Astrocyte (in vitro differentiated cells and primary cell): ENCODE measurements around the gene GREB1. TPM values are rescaled to one million over a fixed set of nuclear protein-coding genes. Genes with fewer than 3 reads are reported as not detected.

Experiments
- DNase-seq: peaks from one replicate; pipeline ENCODE4 v3.0.0-alpha.2; 2010; ENCODE audit warnings: low read depth
- FAIRE-seq: peaks from 2 replicates; lab custom pipeline; 2011; peaks lifted over from hg19 to GRCh38; lab: Jason Lieb, UNC
- H2AFZ ChIP-seq: 2 replicates; pipeline ENCODE4 v1.6.0; 2012; ENCODE audit warnings: low read depth, low read length, inconsistent platforms
- H3K27ac ChIP-seq: 2 replicates; pipeline ENCODE4 v1.5.1; 2011; ENCODE audit warnings: low read depth, low read length, inconsistent platforms
- H3K27me3 ChIP-seq: 2 replicates; pipeline ENCODE4 v1.6.0; 2011; ENCODE audit warnings: low read length, inconsistent platforms; ENCODE audit not compliant: insufficient read depth
- H3K36me3 ChIP-seq: 2 replicates; pipeline ENCODE4 v1.5.1; 2011; ENCODE audit warnings: low read length, inconsistent platforms; ENCODE audit not compliant: insufficient read depth
- H3K4me1 ChIP-seq: 2 replicates; pipeline ENCODE4 v1.5.1; 2011; ENCODE audit warnings: low read length, inconsistent platforms; ENCODE audit not compliant: insufficient read depth
- H3K4me2 ChIP-seq: 2 replicates; pipeline ENCODE4 v1.6.0; 2012; ENCODE audit warnings: low read length, inconsistent platforms
- H3K4me3 ChIP-seq: 2 replicates; pipeline ENCODE4 v1.5.1; 2011; ENCODE audit warnings: low read depth, mild to moderate bottlenecking, low read length, inconsistent platforms; ENCODE audit not compliant: insufficient read depth
- H3K79me2 ChIP-seq: 2 replicates; pipeline ENCODE4 v1.6.0; 2012; ENCODE audit warnings: mild to moderate bottlenecking, low read length, inconsistent platforms; ENCODE audit not compliant: insufficient read depth
- H3K9ac ChIP-seq: 2 replicates; pipeline ENCODE4 v1.6.0; 2012; ENCODE audit warnings: mild to moderate bottlenecking, low read length, inconsistent platforms
- H3K9me3 ChIP-seq: 2 replicates; pipeline ENCODE4 v1.5.1; 2012; ENCODE audit warnings: low read depth, mild to moderate bottlenecking, low read length, inconsistent platforms; ENCODE audit not compliant: insufficient read depth
- H4K20me1 ChIP-seq: 2 replicates; pipeline ENCODE4 v1.6.0; 2012; ENCODE audit warnings: low read length, inconsistent platforms; ENCODE audit not compliant: insufficient read depth
- H3K27ac Mint-ChIP-seq: one replicate; pipeline ENCODE4 v1.8.0; 2021; ENCODE audit warnings: mild to moderate bottlenecking, mixed read lengths; ENCODE audit not compliant: unreplicated experiment
- H3K27me3 Mint-ChIP-seq: one replicate; pipeline ENCODE4 v1.8.0; 2021; ENCODE audit warnings: low read depth, mixed read lengths; ENCODE audit not compliant: unreplicated experiment
- H3K36me3 Mint-ChIP-seq: one replicate; pipeline ENCODE4 v1.8.0; 2021; ENCODE audit warnings: low read depth, mixed read lengths; ENCODE audit not compliant: unreplicated experiment
- H3K4me1 Mint-ChIP-seq: one replicate; pipeline ENCODE4 v1.8.0; 2021; ENCODE audit warnings: low read depth, mixed read lengths; ENCODE audit not compliant: unreplicated experiment
- H3K4me3 Mint-ChIP-seq: one replicate; pipeline ENCODE4 v1.8.0; 2021; ENCODE audit warnings: mild to moderate bottlenecking, moderate library complexity, mixed read lengths; ENCODE audit not compliant: unreplicated experiment
- H3K9me3 Mint-ChIP-seq: one replicate; pipeline ENCODE4 v1.8.0; 2021; ENCODE audit warnings: mild to moderate bottlenecking, mixed read lengths; ENCODE audit not compliant: unreplicated experiment
- EZH2 ChIP-seq: IDR thresholded peaks from 2 replicates; pipeline ENCODE4 v1.6.1; 2012; ENCODE audit warnings: mild to moderate bottlenecking, low read length, inconsistent platforms; ENCODE audit not compliant: insufficient read depth
- microRNA-seq: library from miRNA; unstranded; fragments of <30 nt; microRNA quantifications from one replicate; pipeline ENCODE4 v1.2.0, GENCODE V29; 2020
- total RNA-seq: library from RNA; stranded (reverse); gene quantifications from 2 replicates; pipeline ENCODE4 v1.2.1, GENCODE V29; 2021
- TF ChIP-seq, protein P1 (sequence below): IDR thresholded peaks from 2 replicates; pipeline ENCODE4 v1.5.1; 2011; ENCODE audit warnings: low read depth, mild to moderate bottlenecking, inconsistent platforms, low read length, moderate library complexity; ENCODE audit not compliant: insufficient read depth

Gene GREB1
- total RNA-seq, 1 donor from 2014 or later = 14.5 TPM

DNA sequence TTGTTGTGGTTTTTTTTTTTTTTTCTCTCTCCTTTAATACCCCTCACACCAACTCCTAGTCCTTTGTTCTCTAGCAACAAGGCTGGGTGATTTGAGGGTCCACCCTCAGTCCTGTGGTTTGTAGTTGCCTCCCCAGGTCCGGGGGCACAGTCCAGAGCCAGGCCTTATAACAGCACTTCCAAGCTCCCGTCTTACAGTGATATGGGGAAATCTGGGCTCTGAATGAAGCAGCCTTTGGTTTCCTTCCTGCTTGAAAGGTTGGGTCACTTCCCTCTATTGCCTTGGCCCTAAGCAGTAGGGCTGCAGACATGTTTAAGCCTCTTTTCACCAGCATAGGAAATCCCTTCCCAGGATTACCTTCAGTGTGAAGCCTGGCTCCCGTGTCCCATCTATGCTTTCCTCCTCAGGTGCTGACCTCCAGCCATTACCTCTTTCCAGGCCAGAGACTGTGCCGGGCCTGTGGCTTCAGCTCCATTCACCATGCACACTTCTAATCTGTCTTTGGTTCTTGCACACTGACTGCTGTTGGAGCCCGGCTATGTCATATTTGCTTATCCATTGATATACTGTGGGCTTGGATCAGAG, 157.3 kb downstream of the GREB1 start:
- Histone ChIP-seq H3K9me3 (no peaks in the 10 kb centered on the region), H3K4me1 (peaks cover 2% of the 10 kb centered on the region), H3K36me3 (no peaks in the 10 kb centered on the region)

More for the DNA sequence above, 157.3 kb downstream of the GREB1 start:
- H3K79me2 ChIP-seq = no peaks in the 10 kb centered on the region
- peaks cover 8% of the 10 kb centered on the region for H3K4me1 Mint-ChIP-seq
- H3K9ac ChIP-seq = no peak overlapping the region
- no peak for TF ChIP-seq EZH2
- TF ChIP-seq, protein P1, sequence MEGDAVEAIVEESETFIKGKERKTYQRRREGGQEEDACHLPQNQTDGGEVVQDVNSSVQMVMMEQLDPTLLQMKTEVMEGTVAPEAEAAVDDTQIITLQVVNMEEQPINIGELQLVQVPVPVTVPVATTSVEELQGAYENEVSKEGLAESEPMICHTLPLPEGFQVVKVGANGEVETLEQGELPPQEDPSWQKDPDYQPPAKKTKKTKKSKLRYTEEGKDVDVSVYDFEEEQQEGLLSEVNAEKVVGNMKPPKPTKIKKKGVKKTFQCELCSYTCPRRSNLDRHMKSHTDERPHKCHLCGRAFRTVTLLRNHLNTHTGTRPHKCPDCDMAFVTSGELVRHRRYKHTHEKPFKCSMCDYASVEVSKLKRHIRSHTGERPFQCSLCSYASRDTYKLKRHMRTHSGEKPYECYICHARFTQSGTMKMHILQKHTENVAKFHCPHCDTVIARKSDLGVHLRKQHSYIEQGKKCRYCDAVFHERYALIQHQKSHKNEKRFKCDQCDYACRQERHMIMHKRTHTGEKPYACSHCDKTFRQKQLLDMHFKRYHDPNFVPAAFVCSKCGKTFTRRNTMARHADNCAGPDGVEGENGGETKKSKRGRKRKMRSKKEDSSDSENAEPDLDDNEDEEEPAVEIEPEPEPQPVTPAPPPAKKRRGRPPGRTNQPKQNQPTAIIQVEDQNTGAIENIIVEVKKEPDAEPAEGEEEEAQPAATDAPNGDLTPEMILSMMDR = no peak
- H3K27me3 Mint-ChIP-seq = peaks cover 12% of the 10 kb centered on the region
- H3K27ac ChIP-seq = no peak overlapping the region
- H3K4me3 Mint-ChIP-seq = no peak overlapping the region
- DNase-seq (no peak), FAIRE-seq (no peak)
- no peaks in the 10 kb centered on the region for H3K27me3 ChIP-seq
- H3K36me3 Mint-ChIP-seq = no peaks in the 10 kb centered on the region
- H3K9me3 Mint-ChIP-seq = no peaks in the 10 kb centered on the region
- no peaks in the 10 kb centered on the region for H4K20me1 ChIP-seq
- H3K4me2 ChIP-seq = no peak overlapping the region
- H3K27ac Mint-ChIP-seq = no peak overlapping the region
- H2AFZ ChIP-seq = no peak overlapping the region
- no peak overlapping the region for H3K4me3 ChIP-seq

Small RNA genes lying within 50 kb of the gene (microRNA-seq; reads per million reads assigned to microRNA genes)
- gene MIR4429 = not detected

Other genes starting within 250 kb of the GREB1 start
- gene ROCK2, start 189.4 kb upstream of the GREB1 start, total RNA-seq = 39.4 and 45.1 TPM in 2 replicates
- gene E2F6, start 67.9 kb upstream of the GREB1 start, total RNA-seq = 20.3 and 22.1 TPM in 2 replicates
- gene NTSR2, start 136.2 kb downstream of the GREB1 start, total RNA-seq = not detected in 2 replicates
- gene LPIN1, start 212.6 kb downstream of the GREB1 start, total RNA-seq = 16.1 and 23.4 TPM in 2 replicates